ENCODE results near the gene SOX13. TPM values are rescaled to one million over a fixed set of nuclear protein-coding genes. Genes with fewer than 3 reads are reported as not detected.
"Not testable (repeated sequence)": the region's sequence is repeated elsewhere in the genome, so short reads cannot be mapped to it uniquely, and the experiment has no call there.

SOX13 gene
- polyA plus RNA-seq, 1 donor (not counting 4 experiments of a cell fraction or from before 2014, with no cell fraction given): 4.9 TPM

DNA sequence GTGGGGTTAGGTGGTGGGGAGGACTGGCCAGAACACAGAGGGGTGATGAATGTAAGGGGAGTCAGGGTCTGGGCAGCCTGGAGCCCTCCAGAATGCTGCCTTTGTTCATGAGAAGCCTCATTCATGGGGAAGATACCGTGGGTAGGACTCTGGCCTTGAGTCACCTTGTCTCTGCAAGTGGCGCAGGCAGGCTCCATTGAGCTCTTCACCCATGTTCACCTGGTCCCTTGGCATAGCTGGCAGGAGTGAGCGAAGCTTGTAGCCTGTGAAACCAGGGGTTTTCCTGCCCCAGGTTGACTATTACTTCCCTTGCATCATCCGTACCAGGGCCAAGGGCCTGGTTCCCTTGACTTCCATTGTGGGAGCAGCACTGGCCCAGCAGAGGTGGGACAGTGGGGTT is 25.8 kb downstream of the SOX13 start:
- Histone ChIP-seq H2AFZ (ENCODE audit: control insufficient read depth, low read length) (no peak overlapping the region), H3K9me3 (ENCODE audit: control insufficient read depth, low read depth, low read length) (no peaks in the 10 kb centered on the region), H3K4me2 (ENCODE audit: control insufficient read depth, extremely low read depth, insufficient read depth, low read depth, low read length) (no peak overlapping the region), H3K9ac (ENCODE audit: control insufficient read depth, extremely low read depth, insufficient read depth, low read length) (no peak overlapping the region), H3K36me3 (ENCODE audit: control insufficient read depth in 2 of 2, extremely low read depth in 1 of 2, insufficient read depth in 2 of 2, low read length in 2 of 2) (no peaks in the 10 kb centered on the region), H4K20me1 (ENCODE audit: control insufficient read depth, extremely low read depth, insufficient read depth, low read length) (no peaks in the 10 kb centered on the region), H3K9me1 (ENCODE audit: control insufficient read depth, extremely low read depth, insufficient read depth, low read length) (no peaks in the 10 kb centered on the region), H3K4me1 (ENCODE audit: control insufficient read depth, extremely low read depth, insufficient read depth, low read length) (peaks cover 13% of the 10 kb centered on the region), H3K27ac (ENCODE audit: control insufficient read depth, insufficient read depth, low read length) (no peak overlapping the region), H3K79me2 (ENCODE audit: control insufficient read depth, insufficient read depth, low read length) (peaks cover 3% of the 10 kb centered on the region), H3K4me3 (ENCODE audit: control insufficient read depth in 2 of 3, extremely low read depth in 1 of 3, insufficient read depth in 2 of 3, low read depth in 1 of 3, low read length in 3 of 3) (no peak overlapping the region), H3K27me3 (ENCODE audit: control insufficient read depth, extremely low read depth, insufficient read depth, low read length) (no peaks in the 10 kb centered on the region)
- FAIRE-seq (no peak), DNase-seq (ENCODE audit: low read depth, low spot score) (no peak)
- no peak for TF ChIP-seq EZH2 (IDR thresholded peaks at IDR 0.05; ENCODE audit: low read length)
- TF ChIP-seq, protein P1, sequence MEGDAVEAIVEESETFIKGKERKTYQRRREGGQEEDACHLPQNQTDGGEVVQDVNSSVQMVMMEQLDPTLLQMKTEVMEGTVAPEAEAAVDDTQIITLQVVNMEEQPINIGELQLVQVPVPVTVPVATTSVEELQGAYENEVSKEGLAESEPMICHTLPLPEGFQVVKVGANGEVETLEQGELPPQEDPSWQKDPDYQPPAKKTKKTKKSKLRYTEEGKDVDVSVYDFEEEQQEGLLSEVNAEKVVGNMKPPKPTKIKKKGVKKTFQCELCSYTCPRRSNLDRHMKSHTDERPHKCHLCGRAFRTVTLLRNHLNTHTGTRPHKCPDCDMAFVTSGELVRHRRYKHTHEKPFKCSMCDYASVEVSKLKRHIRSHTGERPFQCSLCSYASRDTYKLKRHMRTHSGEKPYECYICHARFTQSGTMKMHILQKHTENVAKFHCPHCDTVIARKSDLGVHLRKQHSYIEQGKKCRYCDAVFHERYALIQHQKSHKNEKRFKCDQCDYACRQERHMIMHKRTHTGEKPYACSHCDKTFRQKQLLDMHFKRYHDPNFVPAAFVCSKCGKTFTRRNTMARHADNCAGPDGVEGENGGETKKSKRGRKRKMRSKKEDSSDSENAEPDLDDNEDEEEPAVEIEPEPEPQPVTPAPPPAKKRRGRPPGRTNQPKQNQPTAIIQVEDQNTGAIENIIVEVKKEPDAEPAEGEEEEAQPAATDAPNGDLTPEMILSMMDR (optimal IDR thresholded peaks at IDR 0.05 in 1 of 3, IDR thresholded peaks at IDR 0.05 in 1 of 3, conservative IDR thresholded peaks at IDR 0.05 in 1 of 3; ENCODE audit: extremely low read depth in 1 of 3, insufficient read depth in 2 of 3, low read length in 3 of 3): no peak
- dilution Hi-C loops (cut with MboI; ENCODE audit: extremely low pct_ligation_motif_present, low sequenced_read_pairs): no loop called here

DNA sequence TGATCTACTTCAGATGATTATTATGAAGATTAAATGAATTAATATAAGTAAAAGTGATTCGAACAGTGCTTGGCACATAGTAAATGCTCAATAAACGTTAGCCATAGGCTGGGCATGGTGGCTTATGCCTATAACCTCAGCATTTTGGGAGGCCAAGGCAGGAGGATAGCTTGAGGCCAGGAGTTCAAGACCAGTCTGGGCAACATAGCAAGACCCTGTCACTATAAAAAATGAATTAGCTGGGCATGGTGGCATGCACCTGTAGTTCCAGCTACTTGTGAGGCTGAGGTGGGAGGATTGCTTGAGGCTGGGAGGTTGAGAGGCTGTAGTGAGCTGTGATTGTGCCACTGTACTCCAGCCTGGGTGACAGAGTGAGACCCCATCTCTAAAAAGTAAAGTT is 26.8 kb downstream of the SOX13 start:
- H3K27me3 ChIP-seq (ENCODE audit: control insufficient read depth, extremely low read depth, insufficient read depth, low read length); H4K20me1 ChIP-seq (ENCODE audit: control insufficient read depth, extremely low read depth, insufficient read depth, low read length); H3K4me2 ChIP-seq (ENCODE audit: control insufficient read depth, extremely low read depth, insufficient read depth, low read depth, low read length); H3K9ac ChIP-seq (ENCODE audit: control insufficient read depth, extremely low read depth, insufficient read depth, low read length); H3K9me3 ChIP-seq (ENCODE audit: control insufficient read depth, low read depth, low read length); H3K36me3 ChIP-seq (ENCODE audit: control insufficient read depth in 2 of 2, extremely low read depth in 1 of 2, insufficient read depth in 2 of 2, low read length in 2 of 2); dilution Hi-C loops (cut with MboI; ENCODE audit: extremely low pct_ligation_motif_present, low sequenced_read_pairs); H3K9me1 ChIP-seq (ENCODE audit: control insufficient read depth, extremely low read depth, insufficient read depth, low read length); FAIRE-seq; H3K27ac ChIP-seq (ENCODE audit: control insufficient read depth, insufficient read depth, low read length); H3K4me3 ChIP-seq (ENCODE audit: control insufficient read depth in 2 of 3, extremely low read depth in 1 of 3, insufficient read depth in 2 of 3, low read depth in 1 of 3, low read length in 3 of 3); H2AFZ ChIP-seq (ENCODE audit: control insufficient read depth, low read length); H3K79me2 ChIP-seq (ENCODE audit: control insufficient read depth, insufficient read depth, low read length); DNase-seq (ENCODE audit: low read depth, low spot score): not testable (repeated sequence)
- H3K4me1 ChIP-seq (ENCODE audit: control insufficient read depth, extremely low read depth, insufficient read depth, low read length): peaks cover 24% of the 10 kb centered on the region

DNA sequence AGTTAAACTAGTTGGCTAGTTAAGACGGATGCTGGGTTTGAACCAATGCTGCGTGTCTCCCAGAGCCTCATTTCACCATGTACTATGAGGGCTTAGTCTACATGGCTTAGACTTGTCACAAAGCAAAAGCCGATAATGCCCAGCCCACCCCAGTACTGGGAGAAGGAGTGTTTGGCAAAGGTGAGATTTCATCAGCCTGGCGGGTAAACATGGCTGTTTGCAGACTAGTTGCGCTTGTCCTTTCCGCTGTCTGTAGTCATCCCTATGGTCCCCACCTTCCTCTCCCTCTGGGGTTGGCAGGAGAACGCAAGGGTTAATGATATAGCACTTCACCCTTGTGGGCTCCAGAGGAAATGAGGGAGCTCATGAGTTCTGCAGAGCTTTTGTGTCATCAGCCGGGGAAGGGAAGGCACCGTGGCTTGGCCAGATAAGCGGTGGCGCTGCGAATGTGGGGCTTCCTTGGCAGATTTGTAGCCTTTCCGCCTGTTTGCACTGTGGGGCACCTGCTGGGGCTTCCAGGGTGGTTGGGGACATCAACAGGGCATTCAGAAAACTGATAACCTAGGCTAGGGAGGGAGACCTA is 29.2 kb downstream of the SOX13 start:
- peaks cover 6% of the 10 kb centered on the region for H3K79me2 ChIP-seq (ENCODE audit: control insufficient read depth, insufficient read depth, low read length)
- no peak overlapping the region for H3K4me2 ChIP-seq (ENCODE audit: control insufficient read depth, extremely low read depth, insufficient read depth, low read depth, low read length)
- no peak overlapping the region for H2AFZ ChIP-seq (ENCODE audit: control insufficient read depth, low read length)
- H3K4me3 ChIP-seq (ENCODE audit: control insufficient read depth in 2 of 3, extremely low read depth in 1 of 3, insufficient read depth in 2 of 3, low read depth in 1 of 3, low read length in 3 of 3): no peak overlapping the region
- H3K36me3 ChIP-seq (ENCODE audit: control insufficient read depth in 2 of 2, extremely low read depth in 1 of 2, insufficient read depth in 2 of 2, low read length in 2 of 2): no peaks in the 10 kb centered on the region
- no peaks in the 10 kb centered on the region for H3K9me1 ChIP-seq (ENCODE audit: control insufficient read depth, extremely low read depth, insufficient read depth, low read length)
- dilution Hi-C loops (cut with MboI; ENCODE audit: extremely low pct_ligation_motif_present, low sequenced_read_pairs): no loop called here
- no peaks in the 10 kb centered on the region for H4K20me1 ChIP-seq (ENCODE audit: control insufficient read depth, extremely low read depth, insufficient read depth, low read length)
- H3K9me3 ChIP-seq (ENCODE audit: control insufficient read depth, low read depth, low read length): no peaks in the 10 kb centered on the region
- H3K27me3 ChIP-seq (ENCODE audit: control insufficient read depth, extremely low read depth, insufficient read depth, low read length): no peaks in the 10 kb centered on the region
- no peak overlapping the region for H3K27ac ChIP-seq (ENCODE audit: control insufficient read depth, insufficient read depth, low read length)
- H3K9ac ChIP-seq (ENCODE audit: control insufficient read depth, extremely low read depth, insufficient read depth, low read length): no peak overlapping the region
- FAIRE-seq (no peak), DNase-seq (ENCODE audit: low read depth, low spot score) (no peak)
- TF ChIP-seq EZH2 (IDR thresholded peaks at IDR 0.05; ENCODE audit: low read length): no peak
- TF ChIP-seq, protein P1 (optimal IDR thresholded peaks at IDR 0.05 in 1 of 3, IDR thresholded peaks at IDR 0.05 in 1 of 3, conservative IDR thresholded peaks at IDR 0.05 in 1 of 3; ENCODE audit: extremely low read depth in 1 of 3, insufficient read depth in 2 of 3, low read length in 3 of 3): no peak
- H3K4me1 ChIP-seq (ENCODE audit: control insufficient read depth, extremely low read depth, insufficient read depth, low read length): peaks cover 27% of the 10 kb centered on the region
